HPDE6-E6E7 (cell line): ENCODE measurements around the gene MNAT1.
"Not testable (repeated sequence)": the region's sequence is repeated elsewhere in the genome, so short reads cannot be mapped to it uniquely, and the experiment has no call there.

ENCODE experiments used
- DNase-seq: peaks from one replicate; pipeline ENCODE4 v3.0.0; 2011; ENCODE audit warnings: missing footprints; ENCODE audit errors: extremely low spot score

MNAT1 gene

GRCh38 chr14:60734465-60735242 lies at the start of gene MNAT1:
Gene MNAT1, plus strand, starts transcription at chr14:60734761. Its CDS starts 102 bp downstream, at chr14:60734863.
- DNase-seq: peak; percentile 58

GRCh38 chr14:60686865-60687264 lies 47.7 kb upstream of the MNAT1 start:
- DNase-seq: peak; percentile 27

- no peak for DNase-seq
Measured at GRCh38 chr14:60691383-60692113, 43.0 kb upstream of the MNAT1 start.

GRCh38 chr14:60695327-60695726 lies 39.2 kb upstream of the MNAT1 start:
- no peak for DNase-seq

GRCh38 chr14:60700598-60700997 lies 34.0 kb upstream of the MNAT1 start:
- DNase-seq: no peak

GRCh38 chr14:60705100-60705499 lies 29.5 kb upstream of the MNAT1 start:
- DNase-seq: no peak

GRCh38 chr14:60707858-60708257 lies 26.7 kb upstream of the MNAT1 start:
- no peak for DNase-seq

GRCh38 chr14:60710494-60710893 lies 24.1 kb upstream of the MNAT1 start:
- DNase-seq: no peak

GRCh38 chr14:60713513-60713912 lies 21.0 kb upstream of the MNAT1 start:
- DNase-seq: no peak

GRCh38 chr14:60720391-60720790 lies 14.2 kb upstream of the MNAT1 start:
- no peak for DNase-seq

- no peak for DNase-seq
Measured at GRCh38 chr14:60720962-60721325, 13.6 kb upstream of the MNAT1 start.

GRCh38 chr14:60721326-60722106 lies 13.0 kb upstream of the MNAT1 start:
- DNase-seq: peak; percentile 44

- DNase-seq: no peak
Measured at GRCh38 chr14:60722107-60722356, 12.5 kb upstream of the MNAT1 start.

- peak; percentile 54 for DNase-seq
Measured at GRCh38 chr14:60722357-60723115, 12.0 kb upstream of the MNAT1 start.

- peak; percentile 35 for DNase-seq
Measured at GRCh38 chr14:60723116-60723906, 11.2 kb upstream of the MNAT1 start.

GRCh38 chr14:60723907-60724618 lies 10.5 kb upstream of the MNAT1 start, which contains the start of gene SIX4:
Gene SIX4, minus strand, starts transcription at chr14:60724351. Its CDS starts 277 bp downstream, at chr14:60724074.
- DNase-seq: peak; percentile 86

- not testable (repeated sequence) for DNase-seq
Measured at GRCh38 chr14:60731291-60731690, 3.3 kb upstream of the MNAT1 start.

- no peak for DNase-seq
Measured at GRCh38 chr14:60732840-60733483, 1.6 kb upstream of the MNAT1 start.

- DNase-seq: no peak
Measured at GRCh38 chr14:60735416-60735815, 855 bp downstream of the MNAT1 start.

- peak; percentile 45 for DNase-seq
Measured at GRCh38 chr14:60736494-60736893, 1.9 kb downstream of the MNAT1 start.
